ENCODE results near the gene PPP1CB.

PPP1CB gene

DNA sequence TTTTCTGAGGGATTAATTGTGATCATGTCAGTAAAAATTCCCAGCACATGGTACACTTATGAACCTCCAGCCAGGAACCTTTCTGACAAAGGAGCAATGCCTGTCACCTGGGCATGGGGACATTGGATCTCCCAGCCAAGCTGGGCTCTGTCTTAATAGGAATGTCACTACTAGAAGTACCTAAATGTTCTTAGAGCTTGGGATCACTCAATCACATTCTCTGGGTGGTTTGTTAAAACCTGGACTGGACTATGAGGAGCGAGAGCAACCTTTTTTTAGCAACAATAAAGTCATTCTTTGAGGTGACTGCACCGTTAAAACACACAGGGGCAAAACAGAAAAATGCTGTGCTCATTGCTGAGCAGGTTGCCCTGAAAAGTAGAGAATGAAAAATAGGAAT is 6.4 kb upstream of the PPP1CB start:
- TF ChIP-seq, protein P1, sequence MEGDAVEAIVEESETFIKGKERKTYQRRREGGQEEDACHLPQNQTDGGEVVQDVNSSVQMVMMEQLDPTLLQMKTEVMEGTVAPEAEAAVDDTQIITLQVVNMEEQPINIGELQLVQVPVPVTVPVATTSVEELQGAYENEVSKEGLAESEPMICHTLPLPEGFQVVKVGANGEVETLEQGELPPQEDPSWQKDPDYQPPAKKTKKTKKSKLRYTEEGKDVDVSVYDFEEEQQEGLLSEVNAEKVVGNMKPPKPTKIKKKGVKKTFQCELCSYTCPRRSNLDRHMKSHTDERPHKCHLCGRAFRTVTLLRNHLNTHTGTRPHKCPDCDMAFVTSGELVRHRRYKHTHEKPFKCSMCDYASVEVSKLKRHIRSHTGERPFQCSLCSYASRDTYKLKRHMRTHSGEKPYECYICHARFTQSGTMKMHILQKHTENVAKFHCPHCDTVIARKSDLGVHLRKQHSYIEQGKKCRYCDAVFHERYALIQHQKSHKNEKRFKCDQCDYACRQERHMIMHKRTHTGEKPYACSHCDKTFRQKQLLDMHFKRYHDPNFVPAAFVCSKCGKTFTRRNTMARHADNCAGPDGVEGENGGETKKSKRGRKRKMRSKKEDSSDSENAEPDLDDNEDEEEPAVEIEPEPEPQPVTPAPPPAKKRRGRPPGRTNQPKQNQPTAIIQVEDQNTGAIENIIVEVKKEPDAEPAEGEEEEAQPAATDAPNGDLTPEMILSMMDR (IDR thresholded peaks at IDR 0.05; ENCODE audit: insufficient read depth, missing control alignments): no peak
- FAIRE-seq (no peak), DNase-seq (ENCODE audit: insufficient read length, low spot score) (no peak)

DNA sequence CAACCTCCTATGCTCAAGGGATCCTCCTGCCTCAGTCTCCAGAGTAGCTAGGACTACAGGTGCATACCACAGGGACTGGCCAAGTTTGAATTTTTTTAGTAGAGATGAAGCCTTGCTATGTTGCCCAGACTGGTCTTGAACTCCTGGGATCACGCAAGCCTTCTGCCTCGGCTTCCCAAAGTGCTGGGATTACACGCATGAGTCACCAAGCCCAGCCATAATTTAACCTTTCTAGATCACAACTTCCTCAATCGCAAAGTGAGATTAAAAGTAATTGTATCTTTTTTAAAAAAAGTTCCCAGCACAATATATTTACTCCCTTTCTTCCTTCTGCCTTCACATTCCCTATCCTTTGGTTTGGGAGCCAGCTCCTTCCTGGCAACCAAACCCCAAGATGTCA is 5.8 kb upstream of the PPP1CB start:
- no peak for FAIRE-seq

DNA sequence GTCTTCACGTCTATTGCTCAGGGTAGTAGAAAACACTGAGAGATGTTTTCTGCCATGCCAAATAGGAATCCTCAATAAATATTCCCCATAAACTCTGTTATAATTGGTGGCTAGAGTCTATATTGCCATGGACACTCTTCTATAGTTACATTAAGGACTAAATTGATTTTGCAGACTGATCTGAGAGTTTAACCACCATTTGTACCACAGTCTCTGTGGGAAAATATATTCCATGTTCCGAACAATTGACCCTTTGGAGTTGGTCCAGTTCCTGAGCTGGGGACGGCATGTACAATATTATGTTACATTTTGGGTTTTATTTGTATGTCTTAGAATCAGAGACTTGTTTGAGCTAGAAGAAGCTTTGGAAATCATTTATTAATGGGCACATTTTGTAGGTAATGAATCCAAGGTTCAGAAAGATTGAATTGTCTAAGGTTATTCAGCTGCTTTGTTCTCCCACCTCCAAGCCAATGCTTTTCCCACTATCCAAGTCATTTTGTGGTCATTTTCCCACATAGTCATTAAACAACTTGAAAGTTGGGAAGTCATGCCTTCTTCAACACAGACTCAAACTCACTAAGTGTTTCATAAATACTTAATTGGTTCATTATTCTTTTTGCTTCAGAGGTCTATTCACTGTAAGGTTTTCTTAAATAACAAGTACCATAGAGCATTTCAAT is 5.1 kb upstream of the PPP1CB start:
- no peak for DNase-seq (ENCODE audit: insufficient read length, low spot score)
- no peak for FAIRE-seq
- TF ChIP-seq, protein P1 (IDR thresholded peaks at IDR 0.05; ENCODE audit: insufficient read depth, missing control alignments): no peak

More for the DNA sequence above, 5.8 kb upstream of the PPP1CB start:
- no peak for DNase-seq (ENCODE audit: insufficient read length, low spot score)
- TF ChIP-seq, protein P1 (IDR thresholded peaks at IDR 0.05; ENCODE audit: insufficient read depth, missing control alignments): no peak

DNA sequence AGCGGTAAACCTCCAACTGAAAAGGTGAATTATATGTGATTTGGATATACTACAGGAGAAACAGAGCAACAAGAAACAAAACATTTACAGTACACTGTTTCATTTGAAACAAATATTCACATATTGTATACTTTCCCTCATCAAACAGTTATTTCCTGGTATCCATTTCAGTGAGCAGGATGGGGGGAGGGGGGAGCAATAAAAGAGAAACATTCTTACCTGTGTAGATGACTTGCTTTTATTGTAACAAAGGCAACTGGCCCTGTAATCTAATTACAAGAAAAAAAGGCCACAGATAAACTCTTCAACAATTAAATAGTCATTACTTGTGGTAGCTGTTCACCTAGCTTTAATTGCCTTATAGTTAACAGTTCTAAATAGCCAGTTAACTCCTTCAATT is 3.9 kb upstream of the PPP1CB start:
- FAIRE-seq (no peak), DNase-seq (ENCODE audit: insufficient read length, low spot score) (no peak)
- TF ChIP-seq, protein P1 (IDR thresholded peaks at IDR 0.05; ENCODE audit: insufficient read depth, missing control alignments): no peak

DNA sequence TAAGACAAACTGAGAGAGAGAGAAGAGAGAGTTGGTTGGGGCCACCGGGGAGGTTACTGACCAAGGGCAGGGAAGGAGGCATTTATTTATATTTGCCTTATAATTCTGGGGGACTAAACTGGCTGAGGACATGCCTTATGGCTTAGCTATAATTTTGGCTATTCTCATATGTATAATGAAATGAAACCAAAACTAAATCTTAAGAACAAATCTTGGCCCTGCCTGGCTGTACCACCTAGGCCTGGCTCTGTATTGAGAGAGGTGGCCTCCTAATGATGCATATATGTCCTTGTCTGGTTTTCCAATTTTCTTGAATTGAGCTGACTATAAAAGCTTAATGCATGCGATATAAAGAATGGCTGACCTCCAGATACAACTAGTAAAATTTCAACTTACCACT is 3.5 kb upstream of the PPP1CB start:
- DNase-seq (ENCODE audit: insufficient read length, low spot score) (no peak), FAIRE-seq (no peak)
- TF ChIP-seq, protein P1 (IDR thresholded peaks at IDR 0.05; ENCODE audit: insufficient read depth, missing control alignments): no peak

DNA sequence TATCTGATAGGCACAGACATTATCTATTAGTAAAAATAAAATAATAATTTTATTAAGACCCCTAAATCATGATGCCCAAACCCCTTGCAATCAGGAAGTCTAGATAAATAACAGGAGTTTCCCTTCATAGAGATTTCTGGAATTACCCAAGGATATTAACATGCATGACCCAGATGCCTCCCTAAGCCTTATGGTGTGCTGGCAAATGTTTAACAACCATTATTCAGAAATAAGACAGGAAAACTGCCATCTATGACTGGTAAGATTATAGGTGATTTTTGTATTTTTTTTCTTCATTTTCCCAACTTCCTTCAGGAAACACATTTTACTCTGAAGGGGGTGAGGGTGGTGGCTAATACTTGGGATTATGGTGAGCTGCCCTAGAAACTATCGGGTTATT is 2.7 kb upstream of the PPP1CB start:
- TF ChIP-seq, protein P1 (IDR thresholded peaks at IDR 0.05; ENCODE audit: insufficient read depth, missing control alignments): no peak
- FAIRE-seq (no peak), DNase-seq (ENCODE audit: insufficient read length, low spot score) (no peak)

DNA sequence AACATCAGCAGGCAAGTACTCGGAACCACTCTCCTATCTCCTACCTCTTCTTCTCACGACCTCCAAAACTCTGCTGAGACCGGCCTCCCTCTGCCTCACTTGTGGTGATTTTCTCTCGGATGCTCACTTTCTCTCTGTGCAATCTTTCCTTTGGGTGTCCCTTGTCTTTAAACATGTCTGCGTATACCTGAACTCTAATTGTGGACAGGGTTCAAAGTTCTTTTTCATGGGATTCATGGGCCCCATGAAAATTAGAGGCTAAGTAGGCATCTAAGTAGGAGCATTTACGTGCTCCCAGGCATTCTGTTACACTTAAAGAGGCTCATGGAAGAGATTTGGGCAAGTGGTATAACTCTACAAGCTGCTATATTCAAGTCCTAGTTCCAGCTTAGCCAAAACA is 2.1 kb upstream of the PPP1CB start:
- TF ChIP-seq, protein P1 (IDR thresholded peaks at IDR 0.05; ENCODE audit: insufficient read depth, missing control alignments): no peak
- FAIRE-seq: no peak
- no peak for DNase-seq (ENCODE audit: insufficient read length, low spot score)

Data from D721Med (cell line).